Vagina (tissue), 2 donors: ENCODE data around the gene FAM241A.

Experiments
- CTCF ChIP-seq, 3 experiments: fragments of 450-650 bp in 2 of 3; fragments of 200-600 bp in 1 of 3; sonication (generic) in 1 of 3; IDR thresholded peaks; one replicate each; pipeline ENCODE4 v1.5.1; 2017 to 2019; ENCODE audit warnings: antibody characterized with exemption in 3 of 3, mild to moderate bottlenecking in 2 of 3, moderate library complexity in 2 of 3
- POLR2A ChIP-seq, 2 donors: fragments of 450-650 bp; IDR thresholded peaks; one replicate each; pipeline ENCODE4 v1.6.1; 2017; ENCODE audit warnings: antibody characterized with exemption in 2 of 2, mild to moderate bottlenecking in 2 of 2, moderate library complexity in 2 of 2

GRCh38 chr4:112230879-112231778 lies 85.9 kb downstream of the FAM241A start:
- TF ChIP-seq CTCF (IDR thresholded peaks at IDR 0.05) (no peak), POLR2A (IDR thresholded peaks at IDR 0.05) (no peak)
